Kidney (tissue), 14 donors: ENCODE results near the gene WDR74. TPM values are rescaled to one million over a fixed set of nuclear protein-coding genes. Genes with fewer than 3 reads are reported as not detected.
"Not testable (repeated sequence)": the region's sequence is repeated elsewhere in the genome, so short reads cannot be mapped to it uniquely, and the experiment has no call there.

Experiments used
- DNase-seq, 5 donors: peaks; one replicate each; pipeline ENCODE4 v3.0.0-alpha.2; 2013 to 2020
- FAIRE-seq: peaks from 2 replicates; lab custom pipeline; 2012; peaks lifted over from hg19 to GRCh38; lab: Jason Lieb, UNC
- H3K27ac ChIP-seq, 2 donors: one replicate each; pipeline ENCODE4 v1.7.0; 2013; ENCODE audit warnings: low read depth in 2 of 2, low read length in 2 of 2, inconsistent platforms in 1 of 2
- H3K27me3 ChIP-seq: one replicate; pipeline ENCODE4 v1.7.1; 2013; ENCODE audit warnings: low read length, inconsistent platforms; ENCODE audit not compliant: control insufficient read depth, insufficient read depth
- H3K36me3 ChIP-seq, 3 donors: one replicate each; pipeline versions ENCODE4 v1.7.0 to v1.7.1; 2013; ENCODE audit warnings: low read length in 3 of 3, control low read depth in 1 of 3, inconsistent platforms in 1 of 3; ENCODE audit not compliant: insufficient read depth in 3 of 3, control insufficient read depth in 2 of 3
- H3K4me1 ChIP-seq, 3 donors: one replicate each; pipeline versions ENCODE4 v1.7.0 to v1.7.1; 2013; ENCODE audit warnings: low read length in 3 of 3, inconsistent platforms in 1 of 3, low read depth in 1 of 3; ENCODE audit not compliant: control insufficient read depth in 2 of 3, insufficient read depth in 2 of 3
- H3K4me3 ChIP-seq, 3 donors: one replicate each; pipeline versions ENCODE4 v1.7.0 to v1.8.1; 2013; ENCODE audit warnings: low read length in 3 of 3, control low read depth in 1 of 3, inconsistent platforms in 1 of 3
- H3K9ac ChIP-seq, 3 donors: one replicate each; pipeline versions ENCODE4 v1.7.0 to v1.7.1; 2013; ENCODE audit warnings: low read length in 3 of 3, control low read depth in 1 of 3, inconsistent platforms in 1 of 3
- H3K9me3 ChIP-seq, 3 donors: one replicate each; pipeline versions ENCODE4 v1.7.0 to v1.7.1; 2013; ENCODE audit warnings: low read length in 3 of 3, control low read depth in 1 of 3, inconsistent platforms in 1 of 3; ENCODE audit not compliant: control insufficient read depth in 2 of 3, insufficient read depth in 1 of 3
- intact Hi-C: fragments of 100-400 bp; cut with DNase I; formaldehyde crosslinking; loops from one replicate; pipeline ENCODE4 v1.11.1; 2022
- polyA plus RNA-seq: library from polyadenylated mRNA; stranded (reverse); fragments of 350-450 nt; fragmentation: Illumina TruSeq; extraction: RNeasy Lipid Tissue Mini Kit (QIAGEN cat#74804); gene quantifications from one replicate; pipeline ENCODE4 v1.2.3, GENCODE V29; 2014; ENCODE audit warnings: low read depth, low replicate concordance; ENCODE audit not compliant: insufficient read depth
- total RNA-seq: library from RNA; stranded (reverse); fragmentation: NEBNext Ultra II Directional; extraction: Animal tissue kit (Norgen Biotek cat#: 25700); gene quantifications from one replicate; pipeline ENCODE4 v1.2.1, GENCODE V29; 2021
- TF ChIP-seq, protein P1 (sequence below): IDR thresholded peaks from 3 replicates; pipeline ENCODE4 v1.5.1; 2012; ENCODE audit warnings: mild to moderate bottlenecking, moderate library complexity, borderline replicate concordance; ENCODE audit not compliant: insufficient read depth; ENCODE audit errors: extremely low read depth
- donor health status: control.
- donor health status: control.
- donor health status: control.
- donor health status: control.
- donor health status: control.
- donor health status: DM: yes; HTN: yes; CAD: no.
- donor health status: Normal renal cell carcinoma (clear cell type).

WDR74 gene
- total and polyA plus RNA-seq, 2 donors from 2014 or later, result 38.5 to 48.9 TPM

DNA sequence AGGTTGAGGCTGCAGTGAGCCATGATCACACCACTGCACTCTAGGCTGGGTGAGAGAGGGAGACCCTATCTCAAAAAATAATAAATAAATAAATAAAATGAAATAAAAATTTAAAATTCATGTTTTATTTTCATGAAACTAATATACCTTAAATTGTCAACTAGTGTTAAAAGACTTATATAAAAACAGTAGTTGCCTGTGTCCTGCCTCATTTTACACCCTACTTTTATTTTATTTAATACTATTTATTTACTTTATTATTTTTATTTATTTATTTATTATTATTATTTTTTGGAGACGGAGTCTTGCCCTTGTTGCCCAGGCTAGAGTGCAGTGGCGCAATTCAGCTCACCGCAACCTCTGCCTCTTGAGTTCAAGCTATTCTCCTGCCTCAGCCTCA is 4.8 kb upstream of the WDR74 start:
- Histone ChIP-seq H3K9me3 (no peaks in the 10 kb centered on the region), H3K27ac (no peak overlapping the region), H3K4me1 (peaks cover 0 to 7% (median 6%) of the 10 kb centered on the region in 3 donors), H3K27me3 (no peaks in the 10 kb centered on the region), H3K4me3 (no peak overlapping the region), H3K36me3 (no peaks in the 10 kb centered on the region), H3K9ac (no peak overlapping the region)
- FAIRE-seq, result no peak
- DNase-seq, result peak in 1 of 5 donors; percentile 26
- intact Hi-C loops, result no loop called here
- TF ChIP-seq, protein P1, sequence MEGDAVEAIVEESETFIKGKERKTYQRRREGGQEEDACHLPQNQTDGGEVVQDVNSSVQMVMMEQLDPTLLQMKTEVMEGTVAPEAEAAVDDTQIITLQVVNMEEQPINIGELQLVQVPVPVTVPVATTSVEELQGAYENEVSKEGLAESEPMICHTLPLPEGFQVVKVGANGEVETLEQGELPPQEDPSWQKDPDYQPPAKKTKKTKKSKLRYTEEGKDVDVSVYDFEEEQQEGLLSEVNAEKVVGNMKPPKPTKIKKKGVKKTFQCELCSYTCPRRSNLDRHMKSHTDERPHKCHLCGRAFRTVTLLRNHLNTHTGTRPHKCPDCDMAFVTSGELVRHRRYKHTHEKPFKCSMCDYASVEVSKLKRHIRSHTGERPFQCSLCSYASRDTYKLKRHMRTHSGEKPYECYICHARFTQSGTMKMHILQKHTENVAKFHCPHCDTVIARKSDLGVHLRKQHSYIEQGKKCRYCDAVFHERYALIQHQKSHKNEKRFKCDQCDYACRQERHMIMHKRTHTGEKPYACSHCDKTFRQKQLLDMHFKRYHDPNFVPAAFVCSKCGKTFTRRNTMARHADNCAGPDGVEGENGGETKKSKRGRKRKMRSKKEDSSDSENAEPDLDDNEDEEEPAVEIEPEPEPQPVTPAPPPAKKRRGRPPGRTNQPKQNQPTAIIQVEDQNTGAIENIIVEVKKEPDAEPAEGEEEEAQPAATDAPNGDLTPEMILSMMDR, result no peak

DNA sequence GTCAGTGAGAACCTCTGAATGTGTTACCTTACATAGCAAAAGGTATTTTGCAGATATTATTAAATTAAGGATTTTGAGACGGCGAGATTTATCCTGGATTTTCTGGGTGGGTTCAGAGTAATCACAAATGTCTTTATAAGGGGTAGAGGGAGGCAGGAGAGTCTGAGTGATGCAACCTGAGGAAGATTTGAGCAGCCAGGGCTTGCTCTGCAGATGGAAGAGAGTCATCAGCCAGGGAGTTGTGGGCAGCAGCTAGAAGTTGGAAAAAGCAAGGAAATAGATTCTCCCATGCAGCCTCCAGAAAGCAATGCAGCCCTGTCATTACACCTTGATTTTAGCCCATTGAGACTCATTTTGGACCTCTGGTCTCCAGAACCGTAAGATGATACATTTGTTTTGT is 4.1 kb upstream of the WDR74 start:
- DNase-seq, result no peak
- Histone ChIP-seq H3K36me3 (no peaks in the 10 kb centered on the region), H3K27me3 (no peaks in the 10 kb centered on the region), H3K4me1 (peaks cover 0 to 11% (median 6%) of the 10 kb centered on the region in 3 donors), H3K27ac (no peak overlapping the region), H3K4me3 (no peak overlapping the region), H3K9me3 (no peaks in the 10 kb centered on the region), H3K9ac (no peak overlapping the region)
- TF ChIP-seq, protein P1, result no peak
- no peak for FAIRE-seq
- intact Hi-C loops, result no loop called here

DNA sequence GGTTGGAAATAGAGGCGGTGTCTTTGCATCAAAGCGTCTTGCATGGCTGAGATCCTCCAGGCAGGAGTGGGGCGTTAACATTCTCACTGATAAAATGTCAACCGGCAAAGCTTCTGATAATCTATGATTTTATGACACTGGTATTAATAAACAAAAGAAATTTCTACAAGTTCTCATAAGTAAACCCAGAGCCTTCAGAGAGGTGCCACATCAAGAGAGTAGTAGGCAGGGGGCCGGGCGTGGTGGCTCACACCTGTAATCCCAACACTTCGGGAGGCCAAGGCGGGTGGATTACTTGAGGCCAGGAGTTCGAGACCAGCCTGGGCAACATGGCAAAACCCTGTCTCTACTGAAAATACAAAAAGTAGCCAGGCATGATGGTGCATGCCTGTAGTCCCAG is 3.5 kb upstream of the WDR74 start:
- intact Hi-C loops, FAIRE-seq, H3K9me3 ChIP-seq, H3K36me3 ChIP-seq, H3K27me3 ChIP-seq: not testable (repeated sequence)
- peak overlapping the region in 1 of 2 donors; percentile 99 for H3K27ac ChIP-seq
- peak overlapping the region in 2 of 3 donors; percentile 89 to 94 for H3K9ac ChIP-seq
- H3K4me1 ChIP-seq, result peaks cover 0 to 11% (median 6%) of the 10 kb centered on the region in 3 donors
- peak in 1 of 5 donors; percentile 75 for DNase-seq
- H3K4me3 ChIP-seq, result peak overlapping the region in 1 of 3 donors; percentile 77

DNA sequence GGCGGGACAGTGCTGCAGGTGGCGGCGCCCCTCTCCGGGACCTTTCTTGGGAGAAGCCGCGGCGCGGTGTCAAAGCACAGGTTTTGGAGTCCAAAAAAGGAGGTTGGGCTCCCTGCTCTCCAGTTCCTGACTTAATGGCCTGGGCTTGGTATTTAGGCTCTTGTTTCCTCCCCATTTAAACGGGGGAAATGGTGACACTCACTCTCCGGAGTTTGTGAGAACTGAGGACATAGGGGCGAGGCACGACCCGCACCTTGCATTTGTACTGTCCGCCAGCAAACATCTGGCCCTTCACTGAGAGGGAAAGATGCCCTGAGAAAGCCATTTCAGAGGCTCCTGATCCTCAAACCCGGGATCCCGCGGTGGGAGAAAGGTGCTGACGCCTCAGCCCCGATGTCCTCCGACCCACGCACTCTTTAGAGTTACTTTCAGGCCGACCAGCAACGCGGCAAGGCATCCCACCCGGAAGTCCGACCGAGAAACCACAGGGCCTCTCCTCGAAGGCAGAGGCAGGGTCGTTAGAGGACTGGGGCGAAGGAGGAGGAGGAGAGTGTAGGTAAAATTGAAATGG is 2.9 kb upstream of the WDR74 start:
- no peaks in the 10 kb centered on the region for H3K27me3 ChIP-seq
- H3K9ac ChIP-seq, result peak overlapping the region; percentile 61 to 94 (median 89)
- H3K9me3 ChIP-seq, result no peaks in the 10 kb centered on the region
- DNase-seq (peak in 4 of 5 donors; percentile 45 to 93 (median 82)), FAIRE-seq (no peak)
- H3K36me3 ChIP-seq, result no peaks in the 10 kb centered on the region
- TF ChIP-seq, protein P1, result no peak
- H3K4me1 ChIP-seq, result peaks cover 0 to 11% (median 6%) of the 10 kb centered on the region in 3 donors
- intact Hi-C loops, result no loop called here
- peak overlapping the region; percentile 64 to 77 (median 73) for H3K4me3 ChIP-seq
- peak overlapping the region; percentile 96 to 99 for H3K27ac ChIP-seq
